K562 (cell line): ENCODE data around the gene WASF3. TPM values are rescaled to one million over a fixed set of nuclear protein-coding genes. Genes with fewer than 3 reads are reported as not detected.
A peak's percentile ranks its signal among the peaks of the same experiment; 100 is the strongest.
"Not testable (repeated sequence)": the region's sequence is repeated elsewhere in the genome, so short reads cannot be mapped to it uniquely, and the experiment has no call there.

Experiments used
- ATAC-seq: fragments of 200-7000 bp; cut with Tn5 transposase; 3 replicates; pipeline ENCODE4 v1.9.1; 2020; ENCODE audit warnings: moderate library complexity
- BruUV-seq: library from RNA; stranded (reverse); fragments of 400-500 nt; replicated peaks from 2 replicates; lab custom pipeline; 2021; lab: Mats Ljungman, UMichigan
- CTCF ChIA-PET: fragments of 300-600 bp; formaldehyde crosslinking; extraction: SDS; loops from one replicate; lab custom pipeline; 2021; ENCODE audit warnings: low intra/inter-chr PET ratio; lab: Yijun Ruan, JAX
- POLR2A ChIA-PET: fragments of 300-600, 350-650 bp; sonication (Branson Sonifier 250); formaldehyde crosslinking; extraction: SDS; loops from one replicate; lab custom pipeline; 2021; ENCODE audit warnings: antibody characterized with exemption, inconsistent platforms; lab: Yijun Ruan, JAX
- DNase-seq, 4 experiments: peaks; one replicate each; pipeline versions ENCODE4 v3.0.0 to v3.0.0-alpha.2; 2011 to 2018; ENCODE audit warnings: low spot score in 3 of 4, mixed read lengths in 3 of 4; ENCODE audit errors: extremely low read depth in 1 of 4
- FAIRE-seq: peaks from 2 replicates; lab custom pipeline; 2011; peaks lifted over from hg19 to GRCh38; lab: Jason Lieb, UNC
- H2AFZ ChIP-seq: 2 replicates; pipeline ENCODE4 v1.6.0; 2011; ENCODE audit warnings: low read depth, low read length, control low read depth, inconsistent platforms
- H3K27ac ChIP-seq: fragments of 200-600 bp; 3 replicates; pipeline ENCODE4 v1.8.0; 2011; ENCODE audit warnings: low read depth, mild to moderate bottlenecking, control low read depth, inconsistent platforms, low read length, moderate library complexity, mixed read lengths; ENCODE audit errors: extremely low read depth
- H3K27me3 ChIP-seq, 2 experiments: fragments of 300-600 bp in 1 of 2; 2 replicates in 1 of 2; 3 replicates in 1 of 2; pipeline versions ENCODE4 v1.6.0 to v1.8.0; 2011; ENCODE audit warnings: inconsistent platforms in 2 of 2, low read length in 2 of 2, mild to moderate bottlenecking in 1 of 2, mixed read lengths in 1 of 2, moderate library complexity in 1 of 2; ENCODE audit not compliant: control insufficient read depth in 2 of 2, insufficient read depth in 2 of 2
- H3K36me3 ChIP-seq: fragments of 300-600 bp; 3 replicates; pipeline ENCODE4 v1.8.0; 2011; ENCODE audit warnings: mild to moderate bottlenecking, low read length, inconsistent platforms; ENCODE audit not compliant: control insufficient read depth, insufficient read depth
- H3K4me1 ChIP-seq, 2 experiments: fragments of 200-600 bp in 1 of 2; replicated peaks in 1 of 2; 2 replicates in 1 of 2; 3 replicates in 1 of 2; pipeline versions ENCODE4 v1.5.1 to v1.8.0; 2011; ENCODE audit warnings: inconsistent platforms in 2 of 2, low read length in 2 of 2, mild to moderate bottlenecking in 1 of 2, mixed read lengths in 1 of 2, moderate library complexity in 1 of 2; ENCODE audit not compliant: control insufficient read depth in 2 of 2, insufficient read depth in 2 of 2
- H3K4me2 ChIP-seq: 2 replicates; pipeline ENCODE4 v1.6.1; 2011; ENCODE audit warnings: low read length, control low read depth, inconsistent platforms, mixed read lengths; ENCODE audit not compliant: insufficient read depth
- H3K4me3 ChIP-seq: fragments of 200-600 bp; sonication (generic), shearing (Covaris generic); 2 replicates; pipeline ENCODE4 v1.5.1; 2016; ENCODE audit warnings: control low read depth, inconsistent platforms
- H3K79me2 ChIP-seq: fragments of 200-600 bp; 3 replicates; pipeline ENCODE4 v1.8.0; 2011; ENCODE audit warnings: low read length, inconsistent platforms; ENCODE audit not compliant: control insufficient read depth, insufficient read depth
- H3K9ac ChIP-seq, 2 experiments: 2 replicates each; pipeline versions ENCODE4 v1.6.0 to v1.6.1; 2011; ENCODE audit warnings: low read depth in 2 of 2, low read length in 2 of 2, control low read depth in 1 of 2, inconsistent platforms in 1 of 2, mild to moderate bottlenecking in 1 of 2, mixed read lengths in 1 of 2; ENCODE audit not compliant: insufficient read depth in 1 of 2
- H3K9me1 ChIP-seq: one replicate; pipeline ENCODE4 v1.6.0; 2011; ENCODE audit warnings: inconsistent platforms, mild to moderate bottlenecking, low read length, moderate library complexity; ENCODE audit not compliant: control insufficient read depth, insufficient read depth
- H3K9me3 ChIP-seq: replicated peaks from 2 replicates; pipeline ENCODE4 v1.5.1; 2011; ENCODE audit warnings: low read depth, low read length, inconsistent platforms; ENCODE audit not compliant: control insufficient read depth, insufficient read depth
- H4K20me1 ChIP-seq: replicated peaks from 2 replicates; pipeline ENCODE4 v1.6.1; 2011; ENCODE audit warnings: low read length, inconsistent platforms, mixed read lengths; ENCODE audit not compliant: control insufficient read depth, insufficient read depth
- CC2D1A ChIP-seq: fragments of 450-650 bp; IDR thresholded peaks from 2 replicates; pipeline ENCODE4 v1.6.1; 2017; ENCODE audit warnings: mild to moderate bottlenecking
- HDAC2 ChIP-seq: fragments of 450-650 bp; IDR thresholded peaks from 2 replicates; pipeline ENCODE4 v1.6.1; 2016; ENCODE audit warnings: mild to moderate bottlenecking
- WGBS: fragments of 100-300 bp; shearing (Covaris generic); methylation state at CpG from one replicate; pipeline ENCODE4 v1.1.6; 2016; ENCODE audit warnings: low coverage, mixed read lengths; ENCODE audit not compliant: insufficient coverage; ENCODE audit errors: missing lambda C conversion rate; 5-methylcytosine and 5-hydroxymethylcytosine counted together
- in situ Hi-C: fragments of 300-500 bp; cut with MboI; formaldehyde crosslinking; loops from 4 replicates; pipeline ENCODE4 v1.15.0; 2018; ENCODE audit warnings: inconsistent platforms, mixed read lengths
- intact Hi-C: fragments of 100-400 bp; cut with micrococcal nuclease; formaldehyde crosslinking; loops from 2 replicates; pipeline ENCODE4 v1.14.2; 2022
- polyA plus RNA-seq, 8 experiments: library from polyadenylated mRNA; depleted of rRNA in 4 of 8; stranded (reverse) in 5 of 8; unstranded in 3 of 8; fragments of >200 nt; fragmentation: Nextera tagmentation in 2 of 8; fragmentation: Illumina TruSeq in 1 of 8; extraction: Ambion mirVana in 2 of 8; extraction: Trizol in 1 of 8; gene quantifications; 2 replicates each; pipeline versions ENCODE4 v1.2.1 to v1.2.3, GENCODE V29; 2011 to 2014; ENCODE audit warnings: inconsistent platforms in 1 of 8, missing spikeins in 1 of 8
- total RNA-seq, 7 experiments: library from RNA; depleted of rRNA in 6 of 7; stranded (reverse); fragments of >200 nt in 6 of 7; fragmentation: Illumina TruSeq in 2 of 7; extraction: Trizol in 2 of 7; gene quantifications; 2 replicates each; pipeline versions ENCODE4 v1.2.1 to v1.2.3, GENCODE V29; 2011 to 2021; ENCODE audit warnings: low replicate concordance in 1 of 7
- TF ChIP-seq, protein P1 (sequence below): fragments of 450-650 bp; IDR thresholded peaks from 2 replicates; pipeline ENCODE4 v1.7.1; 2018; ENCODE audit warnings: mild to moderate bottlenecking, low read depth; ENCODE audit not compliant: partially characterized antibody
- TF ChIP-seq, protein P2 (sequence below), 3 experiments: IDR thresholded peaks in 2 of 3; conservative IDR thresholded peaks in 1 of 3; 2 replicates each; pipeline ENCODE4 v1.5.1; 2011 to 2012; ENCODE audit warnings: low read length in 3 of 3, mild to moderate bottlenecking in 3 of 3, control low read depth in 2 of 3, improper control_type of control experiment in 1 of 3, inconsistent platforms in 1 of 3, low read depth in 1 of 3, mixed read lengths in 1 of 3, moderate library complexity in 1 of 3; ENCODE audit not compliant: insufficient read depth in 2 of 3

WASF3 gene
- total and polyA plus RNA-seq, 9 of the 15 experiments (the other 6 are each of a cell fraction or from before 2014, with no cell fraction given): 0.04 to 0.43 (median 0.11) TPM

DNA sequence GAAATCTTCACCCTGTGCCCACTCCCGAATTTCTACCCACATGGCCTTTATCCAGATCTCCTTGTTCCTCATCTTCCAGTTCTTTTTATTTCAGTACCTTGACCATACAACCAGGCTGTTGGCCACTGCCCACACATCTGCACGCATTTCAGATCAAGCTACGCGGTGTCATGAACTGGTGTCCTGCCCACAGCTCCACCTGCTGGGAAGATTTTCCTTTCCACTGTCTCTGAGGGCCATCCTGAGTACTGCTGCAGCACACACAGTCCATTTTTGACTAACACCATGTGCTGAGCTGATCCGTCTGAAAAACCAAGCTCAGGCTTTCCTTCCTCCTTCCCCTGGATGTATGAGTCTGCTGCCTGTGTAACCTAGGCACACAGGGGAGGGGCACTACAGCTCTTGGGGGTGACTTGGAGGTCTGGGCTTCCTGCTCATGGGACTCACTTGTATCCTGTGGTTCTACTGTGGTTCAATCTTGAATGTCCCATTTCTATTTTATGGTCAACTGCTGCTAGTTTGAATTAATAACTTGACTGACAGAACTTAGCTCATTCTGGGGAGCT lies 71.9 kb downstream of the WASF3 start:
- no peak for TF ChIP-seq HDAC2
- TF ChIP-seq, protein P1, sequence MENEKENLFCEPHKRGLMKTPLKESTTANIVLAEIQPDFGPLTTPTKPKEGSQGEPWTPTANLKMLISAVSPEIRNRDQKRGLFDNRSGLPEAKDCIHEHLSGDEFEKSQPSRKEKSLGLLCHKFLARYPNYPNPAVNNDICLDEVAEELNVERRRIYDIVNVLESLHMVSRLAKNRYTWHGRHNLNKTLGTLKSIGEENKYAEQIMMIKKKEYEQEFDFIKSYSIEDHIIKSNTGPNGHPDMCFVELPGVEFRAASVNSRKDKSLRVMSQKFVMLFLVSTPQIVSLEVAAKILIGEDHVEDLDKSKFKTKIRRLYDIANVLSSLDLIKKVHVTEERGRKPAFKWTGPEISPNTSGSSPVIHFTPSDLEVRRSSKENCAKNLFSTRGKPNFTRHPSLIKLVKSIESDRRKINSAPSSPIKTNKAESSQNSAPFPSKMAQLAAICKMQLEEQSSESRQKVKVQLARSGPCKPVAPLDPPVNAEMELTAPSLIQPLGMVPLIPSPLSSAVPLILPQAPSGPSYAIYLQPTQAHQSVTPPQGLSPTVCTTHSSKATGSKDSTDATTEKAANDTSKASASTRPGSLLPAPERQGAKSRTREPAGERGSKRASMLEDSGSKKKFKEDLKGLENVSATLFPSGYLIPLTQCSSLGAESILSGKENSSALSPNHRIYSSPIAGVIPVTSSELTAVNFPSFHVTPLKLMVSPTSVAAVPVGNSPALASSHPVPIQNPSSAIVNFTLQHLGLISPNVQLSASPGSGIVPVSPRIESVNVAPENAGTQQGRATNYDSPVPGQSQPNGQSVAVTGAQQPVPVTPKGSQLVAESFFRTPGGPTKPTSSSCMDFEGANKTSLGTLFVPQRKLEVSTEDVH: no peak
- TF ChIP-seq, protein P2, sequence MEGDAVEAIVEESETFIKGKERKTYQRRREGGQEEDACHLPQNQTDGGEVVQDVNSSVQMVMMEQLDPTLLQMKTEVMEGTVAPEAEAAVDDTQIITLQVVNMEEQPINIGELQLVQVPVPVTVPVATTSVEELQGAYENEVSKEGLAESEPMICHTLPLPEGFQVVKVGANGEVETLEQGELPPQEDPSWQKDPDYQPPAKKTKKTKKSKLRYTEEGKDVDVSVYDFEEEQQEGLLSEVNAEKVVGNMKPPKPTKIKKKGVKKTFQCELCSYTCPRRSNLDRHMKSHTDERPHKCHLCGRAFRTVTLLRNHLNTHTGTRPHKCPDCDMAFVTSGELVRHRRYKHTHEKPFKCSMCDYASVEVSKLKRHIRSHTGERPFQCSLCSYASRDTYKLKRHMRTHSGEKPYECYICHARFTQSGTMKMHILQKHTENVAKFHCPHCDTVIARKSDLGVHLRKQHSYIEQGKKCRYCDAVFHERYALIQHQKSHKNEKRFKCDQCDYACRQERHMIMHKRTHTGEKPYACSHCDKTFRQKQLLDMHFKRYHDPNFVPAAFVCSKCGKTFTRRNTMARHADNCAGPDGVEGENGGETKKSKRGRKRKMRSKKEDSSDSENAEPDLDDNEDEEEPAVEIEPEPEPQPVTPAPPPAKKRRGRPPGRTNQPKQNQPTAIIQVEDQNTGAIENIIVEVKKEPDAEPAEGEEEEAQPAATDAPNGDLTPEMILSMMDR (IDR thresholded peaks at IDR 0.05 in 2 of 3, conservative IDR thresholded peaks at IDR 0.05 in 1 of 3; ENCODE audit: insufficient read depth in 2 of 3, low read depth in 1 of 3, low read length in 3 of 3): peak; percentile 26 to 33 (median 28); a peak in 2 of 6 replicates
- TF ChIP-seq CC2D1A: no peak
- in situ Hi-C loops (loop anchor here (10.0 kb wide), 1 partner anchor 445 kb away; no protein-coding TSS in a partner anchor), intact Hi-C loops (no loop called here)
- no peaks in the 10 kb centered on the region for H3K27me3 ChIP-seq
- no peaks in the 10 kb centered on the region for H3K9me3 ChIP-seq
- no peaks in the 10 kb centered on the region for H4K20me1 ChIP-seq
- no peak overlapping the region for H3K4me3 ChIP-seq
- no peak overlapping the region for H2AFZ ChIP-seq
- H3K9ac ChIP-seq: no peak overlapping the region
- BruUV-seq: no TSS peak
- ATAC-seq (peak; percentile 76), DNase-seq (peak in 2 of 4 experiments; percentile 6 to 18), FAIRE-seq (no peak)
- no peaks in the 10 kb centered on the region for H3K36me3 ChIP-seq
- H3K4me1 ChIP-seq: no peaks in the 10 kb centered on the region
- POLR2A ChIA-PET: interaction anchor here (0.7 kb wide), 1 partner anchor 183 kb away, joined by 4 read pairs; no protein-coding TSS in a partner anchor
- H3K79me2 ChIP-seq: no peaks in the 10 kb centered on the region
- no peak overlapping the region for H3K4me2 ChIP-seq
- no peak overlapping the region for H3K27ac ChIP-seq
- CTCF ChIA-PET: no interaction called here
- WGBS: 0% methylated on average over 5 of the region's 5 CpGs
- H3K9me1 ChIP-seq: no peaks in the 10 kb centered on the region

DNA sequence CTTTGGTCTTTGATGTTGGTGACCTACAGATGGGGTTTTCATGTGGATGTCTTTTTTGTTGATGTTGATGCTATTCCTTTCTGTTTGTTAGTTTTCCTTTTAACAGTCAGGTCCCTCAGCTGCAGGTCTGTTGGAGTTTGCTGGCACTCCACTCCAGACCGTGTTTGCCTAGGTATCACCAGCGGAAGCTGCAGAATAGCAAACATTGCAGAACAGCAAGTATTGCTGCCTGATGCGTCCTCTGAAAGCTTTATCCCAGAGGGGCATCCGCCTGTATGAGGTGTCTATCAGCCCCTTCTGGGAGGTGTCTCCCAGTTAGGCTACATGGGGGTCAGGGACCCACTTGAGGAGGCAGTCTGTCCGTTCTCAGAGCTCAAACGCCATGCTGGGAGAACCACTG lies 78.2 kb downstream of the WASF3 start:
- WGBS: 0% methylated on average over 5 of the region's 6 CpGs
- ATAC-seq, CTCF ChIA-PET, intact Hi-C loops, H3K9ac ChIP-seq, H3K36me3 ChIP-seq, H2AFZ ChIP-seq, H3K27ac ChIP-seq, H3K4me1 ChIP-seq, H4K20me1 ChIP-seq, H3K4me2 ChIP-seq, FAIRE-seq, BruUV-seq, H3K4me3 ChIP-seq, POLR2A ChIA-PET, H3K9me1 ChIP-seq, H3K9me3 ChIP-seq, in situ Hi-C loops, DNase-seq, H3K27me3 ChIP-seq, H3K79me2 ChIP-seq: not testable (repeated sequence)
